ENCODE results near the gene RTRAF.

RTRAF gene

DNA sequence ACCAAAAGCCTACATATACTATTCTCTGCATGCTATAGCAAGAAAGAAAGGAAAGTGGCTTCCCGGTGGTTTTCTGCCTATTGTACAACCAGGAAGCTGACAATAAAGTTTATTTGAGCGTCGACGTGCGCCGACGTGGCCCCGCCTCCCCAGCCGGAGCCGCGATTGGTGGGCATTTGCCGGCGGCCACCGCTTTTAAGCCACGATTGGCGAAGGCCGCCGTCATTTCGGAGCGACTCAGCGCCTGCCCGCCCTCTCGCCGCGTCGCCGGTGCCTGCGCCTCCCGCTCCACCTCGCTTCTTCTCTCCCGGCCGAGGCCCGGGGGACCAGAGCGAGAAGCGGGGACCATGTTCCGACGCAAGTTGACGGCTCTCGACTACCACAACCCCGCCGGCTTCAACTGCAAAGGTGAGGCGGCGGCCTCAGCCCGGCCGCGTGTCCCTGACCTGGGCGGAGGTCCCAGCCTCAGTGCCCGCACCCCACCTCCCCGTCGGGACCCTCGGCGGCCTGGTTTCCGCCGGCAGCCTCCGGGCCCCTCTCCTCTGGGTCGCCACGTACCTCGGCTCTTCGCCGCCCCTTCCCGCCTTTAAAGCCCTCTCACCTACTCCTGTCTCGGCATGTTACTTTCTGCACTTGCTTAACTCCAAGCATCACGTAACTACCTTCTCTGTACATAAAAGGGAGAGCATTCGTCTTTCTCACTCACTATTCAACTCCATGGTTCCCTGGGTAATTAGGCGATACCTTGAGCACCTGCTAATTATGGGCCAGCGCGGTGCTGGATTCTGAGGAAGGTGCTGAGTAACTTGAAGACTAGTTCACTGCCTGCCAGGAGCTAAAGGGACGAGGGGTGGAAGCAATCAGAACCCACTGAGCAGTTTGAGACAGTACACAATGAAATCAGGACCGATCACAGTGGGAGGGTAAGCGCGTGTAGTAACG is at the start of gene RTRAF:
Gene RTRAF (plus strand): TSS at position 254 of the 942 bp plus-strand sequence. CDS start 94 bp downstream, at position 348.
- DNase-seq (ENCODE audit: low spot score): peak; percentile 79

GRCh38 chr14:51939755-51940301 is 49.5 kb upstream of the RTRAF start:
- DNase-seq (ENCODE audit: low spot score): no peak

GRCh38 chr14:51942971-51943370 is 46.4 kb upstream of the RTRAF start:
- no peak for DNase-seq (ENCODE audit: low spot score)

- no peak for DNase-seq (ENCODE audit: low spot score)
Measured at GRCh38 chr14:51950007-51950406, 39.3 kb upstream of the RTRAF start.

DNA sequence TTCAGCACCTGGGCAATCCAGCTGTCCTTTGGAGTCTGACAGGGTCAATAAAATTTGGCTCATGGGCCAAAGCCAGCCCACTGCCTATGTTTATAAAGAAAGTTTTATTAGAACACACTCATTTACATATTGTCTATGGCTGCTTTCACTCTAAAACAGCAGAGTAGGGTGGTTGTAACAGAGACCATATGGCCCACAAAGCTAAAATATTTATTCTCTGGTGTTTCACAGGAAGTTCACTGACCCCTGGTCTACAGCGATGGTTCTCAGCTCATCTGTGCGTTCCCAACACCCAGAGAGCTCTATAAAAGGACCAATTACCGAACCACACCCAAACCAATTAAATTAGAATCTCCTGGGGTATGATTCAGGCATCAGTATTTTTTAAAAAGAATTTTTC is 37.7 kb upstream of the RTRAF start:
- no peak for DNase-seq (ENCODE audit: low spot score)

- no peak for DNase-seq (ENCODE audit: low spot score)
Measured at GRCh38 chr14:51954031-51954430, 35.3 kb upstream of the RTRAF start.

- no peak for DNase-seq (ENCODE audit: low spot score)
Measured at GRCh38 chr14:51954657-51955056, 34.7 kb upstream of the RTRAF start.

DNA sequence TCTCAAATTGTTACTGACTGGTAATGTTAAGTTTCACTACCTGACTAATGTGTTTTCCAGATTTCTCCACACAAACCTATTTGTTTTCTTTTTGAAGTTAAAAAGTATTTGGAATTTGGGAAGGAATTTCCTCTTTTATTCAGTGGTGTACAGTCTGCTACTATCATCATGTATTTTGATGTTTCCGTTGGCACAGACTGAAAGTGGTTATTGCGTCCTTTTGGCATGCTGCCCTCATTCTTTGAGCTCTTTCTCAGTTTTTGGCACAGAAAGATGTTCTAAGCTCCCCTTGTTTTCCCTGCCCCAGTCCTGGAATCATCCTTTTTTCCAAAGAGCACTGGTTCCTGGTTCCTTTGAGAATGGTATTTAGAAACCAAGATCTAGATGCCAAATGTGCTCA is 31.4 kb upstream of the RTRAF start:
- no peak for DNase-seq (ENCODE audit: low spot score)

GRCh38 chr14:51959928-51960327 is 29.4 kb upstream of the RTRAF start:
- DNase-seq (ENCODE audit: low spot score): no peak

DNA sequence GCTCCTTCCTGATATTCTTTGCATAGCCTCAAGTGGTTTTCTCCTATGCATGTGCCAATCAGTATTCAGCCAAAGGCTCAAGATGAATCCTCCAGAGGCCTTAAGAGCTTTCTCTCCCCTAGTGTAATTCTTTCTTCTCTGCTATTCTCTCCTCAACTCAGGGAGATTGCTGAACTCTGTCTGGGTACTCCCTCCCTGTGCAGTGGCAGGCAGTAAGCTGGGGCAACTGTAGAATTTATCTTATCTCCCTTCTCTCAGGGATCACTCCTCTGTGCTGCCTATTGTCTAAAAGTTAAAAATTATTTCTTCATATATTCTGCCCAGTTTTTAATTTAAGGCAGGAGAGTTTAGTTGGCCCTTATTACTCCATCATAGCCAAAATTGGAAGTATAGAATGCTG is 28.5 kb upstream of the RTRAF start:
- no peak for DNase-seq (ENCODE audit: low spot score)

DNA sequence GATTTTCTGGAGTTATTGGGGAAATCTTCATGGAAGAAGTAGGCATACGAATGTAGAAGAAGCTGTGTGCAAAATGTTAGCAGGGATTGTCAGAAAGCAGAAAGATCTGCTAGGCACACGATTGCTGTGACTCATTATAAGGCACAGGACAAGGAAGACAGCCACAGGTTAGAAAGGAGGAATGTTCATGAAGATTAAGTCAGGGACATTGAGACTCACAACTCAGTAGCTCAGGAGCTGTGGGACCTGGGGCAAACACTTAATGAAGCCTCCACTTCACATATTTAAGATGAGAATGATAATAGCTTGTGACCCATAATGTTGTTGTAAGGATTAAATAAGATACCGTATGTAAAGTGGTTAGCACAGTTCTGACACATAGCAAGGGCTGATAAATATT is 26.6 kb upstream of the RTRAF start:
- DNase-seq (ENCODE audit: low spot score): no peak

DNA sequence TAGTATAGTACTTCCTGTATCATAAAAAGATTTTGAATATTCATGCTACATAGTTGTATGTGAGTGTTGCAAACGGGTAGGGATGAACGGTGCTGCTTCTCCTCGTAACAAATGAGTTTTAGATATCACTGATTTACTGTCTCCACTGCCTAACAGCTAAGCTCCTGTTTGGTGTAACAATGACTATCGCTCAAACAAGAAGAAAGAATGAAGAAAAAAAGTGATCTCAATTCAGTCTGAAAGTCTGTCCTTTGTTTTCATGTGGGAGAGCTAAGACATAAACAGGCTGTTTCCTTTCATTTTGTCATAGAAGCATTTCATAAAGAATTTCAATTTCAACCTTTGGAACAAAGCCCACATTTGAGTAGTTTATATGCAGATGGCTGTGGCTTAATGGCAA is 26.1 kb upstream of the RTRAF start:
- DNase-seq (ENCODE audit: low spot score): no peak

DNA sequence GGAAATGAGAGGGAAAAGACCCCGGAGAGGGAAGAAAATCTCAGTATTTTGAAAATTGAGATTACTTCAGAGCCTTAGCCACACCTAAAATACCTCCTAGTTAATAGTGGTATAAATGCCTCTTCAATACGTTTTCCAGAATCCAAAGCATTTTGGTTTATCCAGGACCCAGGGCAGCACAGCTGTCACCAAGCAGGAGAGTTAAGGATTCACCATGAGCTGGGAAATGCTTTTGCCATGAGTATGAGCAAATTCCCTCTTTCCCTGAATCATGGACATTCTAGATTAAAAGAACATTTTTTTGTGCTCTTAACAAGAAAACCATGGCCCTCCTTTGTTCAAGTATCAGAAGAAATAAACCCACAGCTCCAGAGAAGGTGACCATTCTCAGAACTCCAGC is 21.8 kb upstream of the RTRAF start:
- no peak for DNase-seq (ENCODE audit: low spot score)

GRCh38 chr14:51969852-51970540 is 19.4 kb upstream of the RTRAF start:
- no peak for DNase-seq (ENCODE audit: low spot score)

DNA sequence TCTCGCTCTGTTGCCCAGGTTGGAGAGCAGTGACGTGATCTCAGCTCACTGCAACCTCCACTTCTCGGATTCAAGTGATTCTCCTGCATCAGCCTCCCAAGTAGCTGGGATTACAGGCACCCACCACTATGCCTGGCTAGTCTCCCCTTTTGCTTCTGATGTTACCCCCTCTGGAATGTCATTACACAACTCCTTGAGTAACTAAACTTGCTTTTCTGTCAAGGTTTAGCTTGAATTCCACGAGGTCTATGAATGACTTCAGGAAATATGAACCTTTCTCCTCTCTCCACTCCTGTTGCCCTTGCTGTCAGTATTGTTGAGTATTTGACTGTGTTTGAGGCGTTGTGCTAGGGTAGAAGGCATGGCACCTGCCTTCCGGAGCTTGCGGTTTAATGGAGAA is 16.8 kb upstream of the RTRAF start:
- DNase-seq (ENCODE audit: low spot score): no peak

- no peak for DNase-seq (ENCODE audit: low spot score)
Measured at GRCh38 chr14:51977075-51977474, 12.3 kb upstream of the RTRAF start.

DNA sequence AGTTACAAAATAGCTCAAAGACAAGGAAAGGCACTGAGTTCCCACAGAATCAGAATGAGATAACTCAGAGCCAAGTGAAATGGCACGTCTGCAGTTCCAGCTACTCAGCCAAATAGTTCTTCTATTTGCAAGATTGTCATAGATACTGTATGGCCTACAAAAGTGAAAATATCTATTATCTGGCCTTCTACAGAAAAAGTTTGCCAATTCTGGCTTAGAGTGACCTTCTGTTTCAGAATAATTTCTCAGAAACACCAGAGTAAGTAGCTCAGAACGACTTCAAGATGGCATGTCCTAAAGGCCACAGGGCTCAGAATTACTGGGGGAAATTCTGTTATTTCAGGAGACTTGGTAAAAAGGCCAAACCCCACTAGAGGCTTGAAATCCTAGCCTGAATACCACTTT is 10.7 kb upstream of the RTRAF start:
- no peak for DNase-seq (ENCODE audit: low spot score)

DNA sequence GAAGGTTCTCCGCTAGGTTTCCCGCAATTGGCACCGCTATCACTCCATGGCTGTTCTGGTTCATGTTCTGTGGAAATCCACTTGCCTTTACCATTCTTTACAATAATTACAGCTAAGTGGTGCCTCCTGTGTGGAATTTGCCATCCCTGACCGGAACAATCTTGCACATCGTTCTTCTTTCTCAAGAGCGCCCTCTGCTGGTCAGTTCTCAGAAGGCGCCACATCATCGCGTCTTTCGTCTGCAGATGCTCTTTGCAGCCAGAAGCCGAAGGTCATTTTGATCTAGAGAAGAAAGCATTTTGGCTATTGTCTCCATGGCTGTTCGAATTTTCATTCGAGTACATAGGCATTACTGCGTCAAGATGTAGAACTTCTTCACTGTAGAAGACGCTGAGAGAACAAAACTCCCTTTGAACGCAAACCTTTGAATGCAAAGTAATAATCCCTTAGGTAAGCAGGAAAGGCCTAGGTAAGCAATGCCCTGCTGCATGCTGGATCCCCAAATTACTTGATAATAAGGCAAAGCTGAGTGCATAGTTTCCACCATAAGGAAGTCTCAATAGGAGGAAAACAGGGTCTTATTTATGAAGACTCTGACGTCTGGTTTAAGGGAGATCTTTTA is 10.1 kb upstream of the RTRAF start:
- DNase-seq (ENCODE audit: low spot score): peak; percentile 71

- no peak for DNase-seq (ENCODE audit: low spot score)
Measured at GRCh38 chr14:51981218-51981854, 8.0 kb upstream of the RTRAF start.

DNA sequence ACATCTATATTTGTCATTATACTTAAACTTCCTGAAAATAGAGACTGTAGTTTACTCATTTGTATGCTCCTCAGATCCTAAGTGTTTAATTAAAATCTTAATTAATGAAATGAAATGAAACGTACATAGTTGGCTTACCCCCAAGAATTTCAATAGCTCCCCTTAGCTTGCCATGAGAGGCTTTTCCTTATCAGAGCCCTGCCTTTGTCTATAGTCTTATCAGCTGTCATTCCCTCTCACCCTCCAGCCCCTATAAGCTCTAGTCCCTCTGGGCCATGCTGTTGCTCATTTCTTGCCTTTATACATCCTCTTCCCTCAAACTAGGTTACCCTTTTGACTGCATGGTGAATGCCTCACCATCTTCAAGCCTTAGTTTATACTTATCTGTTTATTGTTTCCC is 1.1 kb upstream of the RTRAF start:
- DNase-seq (ENCODE audit: low spot score): no peak

GRCh38 chr14:51990488-51990887 is 1.1 kb downstream of the RTRAF start:
- no peak for DNase-seq (ENCODE audit: low spot score)

- no peak for DNase-seq (ENCODE audit: low spot score)
Measured at GRCh38 chr14:51993285-51993920, 4.1 kb downstream of the RTRAF start.

Data from NAMALWA (cell line).